Kidney (tissue), 14 donors: ENCODE results near the gene SLX4. TPM values are rescaled to one million over a fixed set of nuclear protein-coding genes. Genes with fewer than 3 reads are reported as not detected.

ENCODE experiments used
- DNase-seq, 5 donors: peaks; one replicate each; pipeline ENCODE4 v3.0.0-alpha.2; 2013 to 2020
- FAIRE-seq: peaks from 2 replicates; lab custom pipeline; 2012; peaks lifted over from hg19 to GRCh38; lab: Jason Lieb, UNC
- H3K27ac ChIP-seq, 2 donors: one replicate each; pipeline ENCODE4 v1.7.0; 2013; ENCODE audit warnings: low read depth in 2 of 2, low read length in 2 of 2, inconsistent platforms in 1 of 2
- H3K27me3 ChIP-seq: one replicate; pipeline ENCODE4 v1.7.1; 2013; ENCODE audit warnings: low read length, inconsistent platforms; ENCODE audit not compliant: control insufficient read depth, insufficient read depth
- H3K36me3 ChIP-seq, 3 donors: one replicate each; pipeline versions ENCODE4 v1.7.0 to v1.7.1; 2013; ENCODE audit warnings: low read length in 3 of 3, control low read depth in 1 of 3, inconsistent platforms in 1 of 3; ENCODE audit not compliant: insufficient read depth in 3 of 3, control insufficient read depth in 2 of 3
- H3K4me1 ChIP-seq, 3 donors: one replicate each; pipeline versions ENCODE4 v1.7.0 to v1.7.1; 2013; ENCODE audit warnings: low read length in 3 of 3, inconsistent platforms in 1 of 3, low read depth in 1 of 3; ENCODE audit not compliant: control insufficient read depth in 2 of 3, insufficient read depth in 2 of 3
- H3K4me3 ChIP-seq, 3 donors: one replicate each; pipeline versions ENCODE4 v1.7.0 to v1.8.1; 2013; ENCODE audit warnings: low read length in 3 of 3, control low read depth in 1 of 3, inconsistent platforms in 1 of 3
- H3K9ac ChIP-seq, 3 donors: one replicate each; pipeline versions ENCODE4 v1.7.0 to v1.7.1; 2013; ENCODE audit warnings: low read length in 3 of 3, control low read depth in 1 of 3, inconsistent platforms in 1 of 3
- H3K9me3 ChIP-seq, 3 donors: one replicate each; pipeline versions ENCODE4 v1.7.0 to v1.7.1; 2013; ENCODE audit warnings: low read length in 3 of 3, control low read depth in 1 of 3, inconsistent platforms in 1 of 3; ENCODE audit not compliant: control insufficient read depth in 2 of 3, insufficient read depth in 1 of 3
- CTCF ChIP-seq: IDR thresholded peaks from 3 replicates; pipeline ENCODE4 v1.5.1; 2012; ENCODE audit warnings: mild to moderate bottlenecking, moderate library complexity, borderline replicate concordance; ENCODE audit not compliant: insufficient read depth; ENCODE audit errors: extremely low read depth
- intact Hi-C: fragments of 100-400 bp; cut with DNase I; formaldehyde crosslinking; loops from one replicate; pipeline ENCODE4 v1.11.1; 2022
- polyA plus RNA-seq: library from polyadenylated mRNA; stranded (reverse); fragments of 350-450 nt; fragmentation: Illumina TruSeq; extraction: RNeasy Lipid Tissue Mini Kit (QIAGEN cat#74804); gene quantifications from one replicate; pipeline ENCODE4 v1.2.3, GENCODE V29; 2014; ENCODE audit warnings: low read depth, low replicate concordance; ENCODE audit not compliant: insufficient read depth
- total RNA-seq: library from RNA; stranded (reverse); fragmentation: NEBNext Ultra II Directional; extraction: Animal tissue kit (Norgen Biotek cat#: 25700); gene quantifications from one replicate; pipeline ENCODE4 v1.2.1, GENCODE V29; 2021
- donor health status: control.
- donor health status: control.
- donor health status: control.
- donor health status: control.
- donor health status: control.
- donor health status: DM: yes; HTN: yes; CAD: no.
- donor health status: Normal renal cell carcinoma (clear cell type).

SLX4 gene
- total and polyA plus RNA-seq, 2 donors from 2014 or later: 1.0 to 4.8 TPM

DNA sequence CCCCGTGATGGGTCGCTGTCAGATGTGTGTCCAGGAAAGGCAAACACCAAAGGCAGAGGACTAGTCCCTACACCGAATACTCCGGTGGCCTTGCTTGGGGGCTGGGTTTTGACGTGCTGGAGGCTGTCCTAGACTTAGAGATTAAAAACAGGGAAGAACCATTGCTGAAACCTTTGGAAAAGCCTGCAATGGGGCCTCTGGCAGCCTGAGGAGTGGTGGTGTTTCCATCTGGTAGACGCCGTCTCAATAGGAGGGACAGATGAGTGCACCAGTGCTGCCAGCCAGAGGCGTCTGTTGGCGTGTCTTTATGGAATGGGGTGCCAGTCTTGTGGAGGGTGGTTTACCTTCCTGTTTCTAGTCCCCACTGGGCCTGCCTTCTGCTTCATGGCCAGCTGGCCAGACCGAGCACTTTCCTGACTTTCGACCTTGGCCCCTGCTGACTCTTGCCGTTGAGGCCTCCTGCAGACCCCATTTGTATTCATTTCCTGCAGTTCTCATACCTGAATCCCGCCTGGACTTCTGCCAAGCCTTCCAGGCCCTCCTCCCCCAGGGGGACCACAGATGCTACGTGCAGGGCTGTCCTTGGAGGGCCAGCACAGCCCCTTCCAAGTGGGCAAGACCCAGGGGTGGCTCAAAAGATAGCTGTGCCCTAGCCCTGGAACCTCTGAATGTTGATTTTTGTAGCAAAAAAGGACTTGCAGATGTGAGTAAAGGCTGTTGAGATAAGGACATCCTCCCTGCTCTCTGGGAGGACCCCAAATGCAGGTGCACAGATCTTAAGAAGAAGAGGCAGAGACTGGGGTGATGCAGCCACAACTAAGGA lies 41.2 kb upstream of the SLX4 start:
- H3K4me1 ChIP-seq: peaks cover 0 to 8% (median 0%) of the 10 kb centered on the region in 3 donors
- no peak overlapping the region for H3K4me3 ChIP-seq
- TF ChIP-seq CTCF: no peak
- peak in 1 of 5 donors; percentile 44 for DNase-seq
- H3K27me3 ChIP-seq: no peaks in the 10 kb centered on the region
- intact Hi-C loops: no loop called here
- H3K36me3 ChIP-seq: peaks cover 0 to 11% (median 10%) of the 10 kb centered on the region in 3 donors
- FAIRE-seq: no peak
- H3K9me3 ChIP-seq: no peaks in the 10 kb centered on the region
- peak overlapping the region in 1 of 3 donors; percentile 24 for H3K9ac ChIP-seq
- peak overlapping the region; percentile 48 to 60 for H3K27ac ChIP-seq

DNA sequence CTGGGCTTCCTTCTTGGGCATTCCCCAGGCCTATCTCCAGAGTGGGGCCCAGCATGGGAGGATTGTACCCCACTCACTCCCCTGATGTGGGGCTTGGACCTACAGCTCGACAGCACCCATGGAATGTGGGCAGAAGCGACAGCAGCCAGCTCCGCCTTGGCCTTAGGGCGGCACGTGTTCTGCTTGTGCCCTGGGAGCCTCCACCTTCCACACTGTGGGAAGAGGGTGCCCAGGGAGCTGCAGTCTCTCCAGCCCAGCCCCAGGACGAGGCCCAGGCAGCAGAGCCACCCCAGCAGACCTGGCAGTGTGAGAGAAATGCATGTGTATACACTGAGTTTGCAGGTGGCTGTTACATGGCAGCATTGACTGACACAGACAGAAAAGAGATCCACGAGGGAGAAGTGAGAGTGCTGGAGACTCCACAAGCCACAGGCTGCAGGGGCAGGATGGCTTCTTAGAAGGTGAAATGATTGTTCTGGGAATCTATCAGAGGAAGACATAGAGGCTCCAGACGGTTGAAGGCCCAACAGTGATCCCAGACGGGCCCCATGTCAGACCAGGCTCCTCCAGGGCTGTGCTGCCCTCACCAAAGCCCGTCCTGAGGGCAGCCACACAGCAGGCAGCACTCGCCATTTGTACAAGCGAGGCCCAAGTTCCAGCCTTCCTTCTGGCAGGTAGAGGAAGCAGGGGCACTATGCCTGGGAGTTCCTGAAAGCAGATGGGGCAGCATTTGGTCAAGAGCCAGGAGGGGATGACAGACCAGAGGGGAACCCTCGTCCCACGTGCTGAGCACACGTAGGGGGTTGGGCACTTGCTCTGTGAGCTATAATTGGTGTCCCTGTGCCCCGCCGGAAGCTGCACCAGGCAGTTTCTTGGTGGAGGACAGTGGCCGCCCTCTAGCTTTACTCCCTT lies 40.3 kb upstream of the SLX4 start:
- H3K27ac ChIP-seq: no peak overlapping the region
- peaks cover 0 to 2% (median 2%) of the 10 kb centered on the region in 3 donors for H3K36me3 ChIP-seq
- intact Hi-C loops: no loop called here
- no peak for TF ChIP-seq CTCF
- H3K27me3 ChIP-seq: no peaks in the 10 kb centered on the region
- peak overlapping the region in 1 of 3 donors; percentile 24 for H3K9ac ChIP-seq
- peak in 1 of 5 donors; percentile 37 for DNase-seq
- no peaks in the 10 kb centered on the region for H3K9me3 ChIP-seq
- no peak overlapping the region for H3K4me3 ChIP-seq
- no peak for FAIRE-seq
- H3K4me1 ChIP-seq: peaks cover 0 to 6% (median 0%) of the 10 kb centered on the region in 3 donors

- no peak overlapping the region for H3K27ac ChIP-seq
- no peaks in the 10 kb centered on the region for H3K36me3 ChIP-seq
- no peak overlapping the region for H3K9ac ChIP-seq
- FAIRE-seq (no peak), DNase-seq (peak in 1 of 5 donors; percentile 59)
- H3K4me3 ChIP-seq: no peak overlapping the region
- H3K27me3 ChIP-seq: no peaks in the 10 kb centered on the region
- intact Hi-C loops: no loop called here
- no peaks in the 10 kb centered on the region for H3K9me3 ChIP-seq
- peaks cover 0 to 6% (median 3%) of the 10 kb centered on the region in 3 donors for H3K4me1 ChIP-seq
- no peak for TF ChIP-seq CTCF
Measured at GRCh38 chr16:3650631-3651265, 39.3 kb upstream of the SLX4 start.
